Panc1 (cell line): Measurements from ENCODE around the gene NTRK2. TPM values are rescaled to one million over a fixed set of nuclear protein-coding genes. Genes with fewer than 3 reads are reported as not detected.

Experiments
- ATAC-seq: fragments of 200-7000 bp; cut with Tn5 transposase; 2 replicates; pipeline ENCODE4 v1.9.1; 2020; ENCODE audit warnings: mild to moderate bottlenecking, moderate library complexity
- BruUV-seq: library from RNA; stranded (reverse); fragments of 400-500 nt; replicated peaks from 2 replicates; lab custom pipeline; 2021; lab: Mats Ljungman, UMichigan
- CTCF ChIA-PET: fragments of 300-600 bp; sonication (Branson Sonifier 250); formaldehyde crosslinking; loops from one replicate; lab custom pipeline; 2022; ENCODE audit warnings: antibody characterized with exemption; lab: Charles Lee
- POLR2A ChIA-PET: fragments of 300-600 bp; sonication (Branson Sonifier 250); formaldehyde crosslinking; loops from one replicate; lab custom pipeline; 2022; ENCODE audit warnings: antibody characterized with exemption; lab: Charles Lee
- DNase-seq: peaks from one replicate; pipeline ENCODE4 v3.0.0-alpha.2; 2010; ENCODE audit warnings: low read depth, low spot score
- H3K27ac ChIP-seq: 2 replicates; pipeline ENCODE4 v1.5.1; 2011; ENCODE audit warnings: mild to moderate bottlenecking, low read length, inconsistent platforms
- H3K27me3 ChIP-seq: fragments of 200-500 bp; sonication (Bioruptor generic); 2 replicates; pipeline ENCODE4 v1.6.0; 2014; ENCODE audit warnings: low read length, inconsistent platforms; ENCODE audit not compliant: control insufficient read depth, insufficient read depth
- H3K36me3 ChIP-seq: fragments of 200-500 bp; sonication (Bioruptor generic); 2 replicates; pipeline ENCODE4 v1.5.1; 2014; ENCODE audit warnings: inconsistent platforms, mild to moderate bottlenecking, low read length, moderate library complexity; ENCODE audit not compliant: control insufficient read depth, insufficient read depth
- H3K4me1 ChIP-seq: 2 replicates; pipeline ENCODE4 v1.5.1; 2011; ENCODE audit warnings: inconsistent platforms, mild to moderate bottlenecking, low read length, moderate library complexity; ENCODE audit not compliant: control insufficient read depth, insufficient read depth
- H3K4me3 ChIP-seq, 2 experiments: 2 replicates each; pipeline ENCODE4 v1.5.1; 2011 to 2012; ENCODE audit warnings: low read depth in 2 of 2, low read length in 2 of 2, mild to moderate bottlenecking in 2 of 2, inconsistent platforms in 1 of 2, moderate library complexity in 1 of 2
- H3K9me3 ChIP-seq: fragments of 200-500 bp; sonication (Bioruptor generic); 2 replicates; pipeline ENCODE4 v1.5.1; 2014; ENCODE audit warnings: low read depth, mild to moderate bottlenecking, inconsistent platforms, low read length, moderate library complexity; ENCODE audit not compliant: control insufficient read depth, insufficient read depth
- POLR2AphosphoS5 ChIP-seq: IDR thresholded peaks from 2 replicates; pipeline ENCODE4 v1.6.1; 2012; ENCODE audit warnings: mild to moderate bottlenecking, low read depth, low read length, moderate library complexity
- SIN3A ChIP-seq: IDR thresholded peaks from 2 replicates; pipeline ENCODE4 v1.6.1; 2012; ENCODE audit warnings: low read depth, mild to moderate bottlenecking, low read length, moderate library complexity, borderline replicate concordance; ENCODE audit not compliant: insufficient read depth
- TCF7L2 ChIP-seq: IDR thresholded peaks from 2 replicates; pipeline ENCODE4 v1.6.1; 2011; ENCODE audit warnings: mild to moderate bottlenecking, low read depth, low read length, inconsistent platforms
- in situ Hi-C: cut with HindIII; loops from 2 replicates; pipeline ENCODE4 v1.10.0; 2016; ENCODE audit warnings: low sequenced_read_pairs, low pct_unique_long_range_greater_than_20kb
- intact Hi-C: fragments of 100-400 bp; cut with micrococcal nuclease; formaldehyde crosslinking; loops from one replicate; pipeline ENCODE4 v1.10.0; 2022; ENCODE audit not compliant: unreplicated experiment
- total RNA-seq: library from RNA; stranded (reverse); gene quantifications from one replicate; pipeline ENCODE4 v1.2.1, GENCODE V29; 2021; ENCODE audit not compliant: unreplicated experiment
- TF ChIP-seq, protein P1 (sequence below), 2 experiments: IDR thresholded peaks; 2 replicates each; pipeline ENCODE4 v1.6.1; 2011 to 2012; ENCODE audit warnings: low read depth in 2 of 2, control low read depth in 1 of 2, low read length in 1 of 2, mild to moderate bottlenecking in 1 of 2, moderate library complexity in 1 of 2; ENCODE audit not compliant: insufficient read depth in 1 of 2
- TF ChIP-seq, protein P2 (sequence below): fragments of 450-650 bp; IDR thresholded peaks from 2 replicates; pipeline ENCODE4 v1.5.1; 2017; ENCODE audit warnings: mild to moderate bottlenecking

The NTRK2 gene
- total RNA-seq, 1 experiment from 2014 or later = 0.23 TPM

DNA sequence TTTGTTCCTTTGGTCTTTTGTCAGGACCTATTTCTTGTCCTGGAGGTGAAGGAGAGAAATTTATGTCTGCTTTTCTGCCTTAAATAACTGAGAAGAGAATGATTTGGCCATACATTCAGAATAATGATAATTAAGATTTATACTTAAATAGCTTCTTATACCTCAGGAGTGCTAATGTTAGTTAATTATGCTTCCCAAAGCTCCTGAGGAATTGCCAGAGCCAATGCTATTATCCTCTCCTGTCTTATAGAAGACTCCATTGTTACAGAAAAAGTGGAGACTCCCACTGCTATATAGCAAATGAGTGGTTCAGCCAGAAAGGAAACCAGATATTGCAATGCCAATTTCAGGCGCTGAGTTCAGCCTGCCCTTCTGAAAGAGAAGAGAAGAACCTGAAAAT lies 67.0 kb downstream of the NTRK2 start:
- POLR2A ChIA-PET = no interaction called here

DNA sequence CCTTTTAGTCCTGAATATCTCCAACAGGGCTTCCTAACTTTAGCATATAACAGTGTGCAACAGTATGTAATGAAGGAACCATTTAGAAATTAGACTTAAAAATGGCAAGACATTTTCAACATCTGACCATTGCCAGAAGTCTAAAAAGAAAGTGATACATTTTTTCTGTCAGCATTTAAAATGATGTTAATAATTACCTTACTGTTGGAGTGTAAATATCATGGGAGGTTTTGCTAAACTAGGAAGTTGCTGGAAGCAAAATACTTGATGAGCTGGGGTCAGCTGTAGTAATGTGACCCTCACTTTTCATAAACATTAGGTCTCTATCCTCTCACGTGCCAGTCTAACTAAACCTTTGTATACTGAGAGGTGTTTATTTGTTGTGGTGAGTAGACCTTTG lies 68.8 kb downstream of the NTRK2 start:
- BruUV-seq = no TSS peak
- CTCF ChIA-PET = no interaction called here
- no peak for ATAC-seq

More for the DNA sequence above, 67.0 kb downstream of the NTRK2 start:
- no peak overlapping the region for H3K4me3 ChIP-seq
- ATAC-seq (no peak), DNase-seq (no peak)
- H3K4me1 ChIP-seq = no peaks in the 10 kb centered on the region
- no peaks in the 10 kb centered on the region for H3K36me3 ChIP-seq
- no peak overlapping the region for H3K27ac ChIP-seq
- H3K9me3 ChIP-seq = no peaks in the 10 kb centered on the region
- BruUV-seq = no TSS peak
- CTCF ChIA-PET = no interaction called here
- no peak for TF ChIP-seq TCF7L2
- TF ChIP-seq, protein P1, sequence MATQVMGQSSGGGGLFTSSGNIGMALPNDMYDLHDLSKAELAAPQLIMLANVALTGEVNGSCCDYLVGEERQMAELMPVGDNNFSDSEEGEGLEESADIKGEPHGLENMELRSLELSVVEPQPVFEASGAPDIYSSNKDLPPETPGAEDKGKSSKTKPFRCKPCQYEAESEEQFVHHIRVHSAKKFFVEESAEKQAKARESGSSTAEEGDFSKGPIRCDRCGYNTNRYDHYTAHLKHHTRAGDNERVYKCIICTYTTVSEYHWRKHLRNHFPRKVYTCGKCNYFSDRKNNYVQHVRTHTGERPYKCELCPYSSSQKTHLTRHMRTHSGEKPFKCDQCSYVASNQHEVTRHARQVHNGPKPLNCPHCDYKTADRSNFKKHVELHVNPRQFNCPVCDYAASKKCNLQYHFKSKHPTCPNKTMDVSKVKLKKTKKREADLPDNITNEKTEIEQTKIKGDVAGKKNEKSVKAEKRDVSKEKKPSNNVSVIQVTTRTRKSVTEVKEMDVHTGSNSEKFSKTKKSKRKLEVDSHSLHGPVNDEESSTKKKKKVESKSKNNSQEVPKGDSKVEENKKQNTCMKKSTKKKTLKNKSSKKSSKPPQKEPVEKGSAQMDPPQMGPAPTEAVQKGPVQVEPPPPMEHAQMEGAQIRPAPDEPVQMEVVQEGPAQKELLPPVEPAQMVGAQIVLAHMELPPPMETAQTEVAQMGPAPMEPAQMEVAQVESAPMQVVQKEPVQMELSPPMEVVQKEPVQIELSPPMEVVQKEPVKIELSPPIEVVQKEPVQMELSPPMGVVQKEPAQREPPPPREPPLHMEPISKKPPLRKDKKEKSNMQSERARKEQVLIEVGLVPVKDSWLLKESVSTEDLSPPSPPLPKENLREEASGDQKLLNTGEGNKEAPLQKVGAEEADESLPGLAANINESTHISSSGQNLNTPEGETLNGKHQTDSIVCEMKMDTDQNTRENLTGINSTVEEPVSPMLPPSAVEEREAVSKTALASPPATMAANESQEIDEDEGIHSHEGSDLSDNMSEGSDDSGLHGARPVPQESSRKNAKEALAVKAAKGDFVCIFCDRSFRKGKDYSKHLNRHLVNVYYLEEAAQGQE (IDR thresholded peaks at IDR 0.05; ENCODE audit: insufficient read depth in 1 of 2, low read depth in 2 of 2, low read length in 1 of 2) = no peak
- TF ChIP-seq, protein P2, sequence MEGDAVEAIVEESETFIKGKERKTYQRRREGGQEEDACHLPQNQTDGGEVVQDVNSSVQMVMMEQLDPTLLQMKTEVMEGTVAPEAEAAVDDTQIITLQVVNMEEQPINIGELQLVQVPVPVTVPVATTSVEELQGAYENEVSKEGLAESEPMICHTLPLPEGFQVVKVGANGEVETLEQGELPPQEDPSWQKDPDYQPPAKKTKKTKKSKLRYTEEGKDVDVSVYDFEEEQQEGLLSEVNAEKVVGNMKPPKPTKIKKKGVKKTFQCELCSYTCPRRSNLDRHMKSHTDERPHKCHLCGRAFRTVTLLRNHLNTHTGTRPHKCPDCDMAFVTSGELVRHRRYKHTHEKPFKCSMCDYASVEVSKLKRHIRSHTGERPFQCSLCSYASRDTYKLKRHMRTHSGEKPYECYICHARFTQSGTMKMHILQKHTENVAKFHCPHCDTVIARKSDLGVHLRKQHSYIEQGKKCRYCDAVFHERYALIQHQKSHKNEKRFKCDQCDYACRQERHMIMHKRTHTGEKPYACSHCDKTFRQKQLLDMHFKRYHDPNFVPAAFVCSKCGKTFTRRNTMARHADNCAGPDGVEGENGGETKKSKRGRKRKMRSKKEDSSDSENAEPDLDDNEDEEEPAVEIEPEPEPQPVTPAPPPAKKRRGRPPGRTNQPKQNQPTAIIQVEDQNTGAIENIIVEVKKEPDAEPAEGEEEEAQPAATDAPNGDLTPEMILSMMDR = no peak
- no peak for TF ChIP-seq SIN3A
- no peak for TF ChIP-seq POLR2AphosphoS5
- no peaks in the 10 kb centered on the region for H3K27me3 ChIP-seq
- in situ Hi-C loops (no loop called here), intact Hi-C loops (no loop called here)

More for the DNA sequence above, 68.8 kb downstream of the NTRK2 start:
- no peak for TF ChIP-seq SIN3A
- TF ChIP-seq POLR2AphosphoS5 = no peak
- TF ChIP-seq, protein P2 = no peak
- TF ChIP-seq, protein P1 (IDR thresholded peaks at IDR 0.05; ENCODE audit: insufficient read depth in 1 of 2, low read depth in 2 of 2, low read length in 1 of 2) = no peak
- no peak for TF ChIP-seq TCF7L2
- Histone ChIP-seq H3K27me3 (no peaks in the 10 kb centered on the region), H3K9me3 (no peaks in the 10 kb centered on the region), H3K4me3 (no peak overlapping the region), H3K36me3 (no peaks in the 10 kb centered on the region), H3K27ac (no peak overlapping the region), H3K4me1 (no peaks in the 10 kb centered on the region)
- POLR2A ChIA-PET = no interaction called here
- intact Hi-C loops (no loop called here), in situ Hi-C loops (no loop called here)
- no peak for DNase-seq
